IPS DF 4.7 (cell line): ENCODE measurements around the gene RNF144B.

Experiments used
- DNase-seq: peaks from one replicate; pipeline ENCODE4 v3.0.0-alpha.2; 2013; ENCODE audit warnings: low spot score; ENCODE audit errors: extremely low read depth

Gene RNF144B

DNA sequence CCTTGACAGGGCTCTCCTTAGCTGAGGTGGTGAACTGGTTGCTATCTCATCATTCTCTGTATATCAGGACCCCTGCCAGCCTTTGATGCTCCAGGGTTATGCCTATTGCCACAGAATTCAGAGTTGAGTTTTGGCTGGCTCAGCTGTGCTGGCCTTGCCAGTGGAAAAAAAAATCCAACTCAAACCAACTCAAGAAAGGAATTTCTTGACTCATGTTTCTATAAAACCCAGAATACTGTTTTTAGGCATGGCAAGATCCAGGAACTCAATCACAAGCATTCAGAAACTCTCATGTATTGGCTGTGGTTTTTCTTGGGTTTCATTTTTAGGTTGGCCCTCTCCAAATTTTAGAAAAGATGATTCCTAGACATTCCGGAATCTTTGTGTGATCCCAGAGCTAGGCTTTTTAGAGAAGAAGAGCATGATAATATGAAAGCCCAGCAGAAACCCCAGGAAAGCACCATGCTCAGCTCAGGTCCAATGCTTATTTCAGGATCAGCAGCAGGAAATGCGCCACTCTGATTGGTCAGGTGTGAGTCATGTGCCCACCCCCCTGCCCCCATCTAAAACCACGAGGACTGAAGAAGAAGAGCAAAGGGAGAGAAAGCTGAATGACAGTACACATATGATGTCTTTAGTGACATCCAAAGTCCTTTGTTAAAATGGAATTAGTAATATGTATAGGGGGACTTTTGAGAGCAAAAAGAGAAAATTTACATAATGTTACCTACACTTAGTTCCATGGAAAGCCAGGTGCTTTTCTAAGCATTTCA lies 122.9 kb downstream of the RNF144B start:
- DNase-seq: no peak

DNA sequence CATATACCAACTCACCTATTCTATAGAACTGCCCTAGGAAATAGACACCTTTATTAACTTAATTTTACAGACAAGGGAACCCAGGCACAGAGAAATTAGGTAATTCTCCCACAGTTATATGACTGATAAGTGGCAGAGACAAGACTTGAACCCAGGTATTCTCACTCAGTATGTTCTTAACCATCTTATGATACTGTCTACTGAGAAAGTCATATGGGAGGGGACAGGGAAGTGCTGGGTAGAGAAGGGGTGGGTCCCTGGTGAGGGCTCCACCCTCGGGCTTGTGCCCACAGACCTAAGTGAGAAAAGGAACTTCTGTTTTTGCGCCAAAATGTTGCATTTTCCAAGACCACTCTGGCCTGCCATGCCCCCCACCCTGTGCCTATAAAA lies 123.5 kb downstream of the RNF144B start:
- no peak for DNase-seq

DNA sequence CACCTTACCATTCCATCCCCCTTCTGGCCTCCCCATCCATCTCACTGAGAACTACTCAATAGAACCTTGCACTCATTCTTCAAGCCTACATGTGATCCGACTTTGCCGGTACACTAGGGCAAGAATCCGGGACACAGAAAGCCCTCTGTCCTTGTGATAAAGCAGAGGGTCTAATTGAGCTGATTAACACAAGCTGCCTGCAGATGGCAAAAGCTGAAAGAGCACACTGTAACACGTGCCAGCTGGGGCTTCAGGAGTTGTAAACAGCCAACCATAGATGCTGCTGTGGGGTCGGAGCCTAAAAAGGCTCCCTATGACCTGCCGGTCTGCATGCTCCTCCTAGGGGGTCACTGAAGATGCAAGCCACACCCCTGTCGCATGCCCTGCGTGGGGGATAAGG lies 124.1 kb downstream of the RNF144B start:
- DNase-seq: no peak

DNA sequence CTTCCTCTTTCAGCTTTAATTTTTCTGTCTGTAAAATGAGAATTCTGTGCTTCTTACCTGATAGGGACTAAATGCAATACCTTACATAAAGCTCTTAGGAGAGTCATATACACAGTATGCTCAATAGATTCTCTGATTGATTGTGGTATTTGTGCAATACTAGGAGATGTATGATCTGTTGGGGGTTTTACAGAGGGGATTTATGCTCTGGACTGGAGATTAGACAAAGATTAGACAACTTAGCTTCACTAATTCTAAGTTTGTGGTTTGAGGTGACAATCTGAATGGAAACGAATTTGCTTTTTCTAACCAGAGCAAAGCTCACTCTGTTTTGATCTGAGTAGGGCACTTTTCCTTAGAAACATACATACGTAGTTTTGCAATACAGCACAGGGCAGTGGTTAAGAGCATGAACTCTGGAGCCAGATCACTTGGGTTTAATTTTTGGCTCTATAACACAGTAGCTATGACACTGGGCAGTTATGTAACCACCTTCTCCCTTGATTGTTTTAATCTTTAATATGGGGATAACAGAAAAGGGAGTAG lies 126.2 kb downstream of the RNF144B start:
- DNase-seq: no peak

DNA sequence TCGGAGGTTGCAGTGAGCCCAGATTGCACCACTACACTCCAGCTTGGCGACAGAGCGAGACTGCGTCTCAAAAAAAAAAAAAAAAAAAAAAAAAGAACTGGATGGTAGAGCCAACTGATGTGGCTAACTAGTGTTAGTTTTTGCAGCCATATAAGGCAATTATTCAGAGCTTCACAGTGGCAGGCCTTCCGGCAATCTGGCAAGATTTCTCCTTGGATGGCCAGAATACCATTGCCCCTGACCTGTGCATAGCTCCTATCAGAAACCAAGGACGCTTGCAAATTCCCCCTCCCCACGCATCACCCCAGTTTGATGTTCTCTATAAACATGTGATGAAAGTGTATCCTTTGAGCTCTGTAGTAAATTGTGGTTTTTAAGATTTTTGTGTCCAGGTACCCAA lies 127.0 kb downstream of the RNF144B start:
- no peak for DNase-seq

DNA sequence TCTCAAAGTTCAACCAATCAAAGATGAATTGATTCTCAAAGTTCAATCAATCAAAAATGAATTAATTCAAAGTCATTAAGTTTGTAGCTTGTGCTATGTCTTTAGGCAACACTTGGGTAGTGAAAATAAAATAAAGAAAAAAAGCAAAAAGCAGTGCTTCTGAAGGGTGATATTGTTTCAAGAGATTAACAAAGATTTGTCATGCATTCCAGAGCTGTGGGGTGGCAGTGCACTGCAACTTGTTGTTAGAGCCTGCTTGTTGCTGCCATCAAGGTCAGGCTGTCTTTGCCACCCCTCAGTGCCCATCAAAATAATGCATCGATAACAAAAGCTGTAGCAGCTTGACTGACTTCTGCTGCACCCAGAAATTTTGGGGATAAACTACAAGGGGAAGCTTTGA lies 128.6 kb downstream of the RNF144B start:
- DNase-seq: no peak
